H1 (cell line): ENCODE measurements around the gene TMEM45A. TPM values are rescaled to one million over a fixed set of nuclear protein-coding genes. Genes with fewer than 3 reads are reported as not detected.

Source experiments
- POU5F1 ChIP-seq: IDR thresholded peaks from 2 replicates; pipeline ENCODE4 v1.6.1; 2011; ENCODE audit warnings: low read depth, mild to moderate bottlenecking, low read length, moderate library complexity
- SIX5 ChIP-seq: IDR thresholded peaks from 2 replicates; pipeline ENCODE4 v1.6.1; 2011; ENCODE audit warnings: mild to moderate bottlenecking, low read depth, low read length
- SP2 ChIP-seq: IDR thresholded peaks from 2 replicates; pipeline ENCODE4 v1.6.1; 2012; ENCODE audit warnings: mild to moderate bottlenecking, low read length, inconsistent platforms
- ZNF274 ChIP-seq: IDR thresholded peaks from 2 replicates; pipeline ENCODE4 v1.7.0; 2012; ENCODE audit warnings: low read length, borderline replicate concordance; ENCODE audit errors: extremely low read depth
- polyA plus RNA-seq, 7 experiments: library from polyadenylated mRNA; depleted of rRNA in 3 of 7; stranded (reverse) in 5 of 7; unstranded in 2 of 7; fragments of >200 nt in 5 of 7; fragments of 200-250 nt in 2 of 7; gene quantifications; 1 replicate in 5 of 7; 2 replicates in 1 of 7; 4 replicates in 1 of 7; pipeline versions ENCODE4 v1.2.1 to v1.2.3, GENCODE V29; 2011 to 2013; ENCODE audit warnings: missing spikeins in 2 of 7, mixed read lengths in 2 of 7
- total RNA-seq: library from RNA; stranded (reverse); fragmentation: NEBNext Ultra II Directional; extraction: Animal tissue kit (Norgen Biotek cat#: 25700); gene quantifications from 2 replicates; pipeline ENCODE4 v1.2.1, GENCODE V29; 2021

Gene TMEM45A
- total and polyA plus RNA-seq, 2 of the 8 experiments (the other 6 are each of a cell fraction or from before 2014, with no cell fraction given) = 12.9 to 14.2 TPM

- TF ChIP-seq SP2 = no peak
- TF ChIP-seq POU5F1 = no peak
- TF ChIP-seq ZNF274 = no peak
- TF ChIP-seq SIX5 = no peak
Measured at GRCh38 chr3:100546020-100546744, 53.8 kb downstream of the TMEM45A start (continued).
